Vagina (tissue), 2 donors: Measurements from ENCODE around the gene PLEKHM3.

Experiments
- CTCF ChIP-seq, 3 experiments: fragments of 450-650 bp in 2 of 3; fragments of 200-600 bp in 1 of 3; sonication (generic) in 1 of 3; IDR thresholded peaks; one replicate each; pipeline ENCODE4 v1.5.1; 2017 to 2019; ENCODE audit warnings: antibody characterized with exemption in 3 of 3, mild to moderate bottlenecking in 2 of 3, moderate library complexity in 2 of 3
- POLR2A ChIP-seq, 2 donors: fragments of 450-650 bp; IDR thresholded peaks; one replicate each; pipeline ENCODE4 v1.6.1; 2017; ENCODE audit warnings: antibody characterized with exemption in 2 of 2, mild to moderate bottlenecking in 2 of 2, moderate library complexity in 2 of 2
- POLR2AphosphoS5 ChIP-seq, 2 donors: sonication (generic); formaldehyde crosslinking; IDR thresholded peaks; one replicate each; pipeline ENCODE4 v1.9.0; 2017; ENCODE audit warnings: antibody characterized with exemption in 2 of 2, mild to moderate bottlenecking in 2 of 2, low read depth in 1 of 2; ENCODE audit not compliant: insufficient read depth in 1 of 2

- TF ChIP-seq POLR2AphosphoS5 (IDR thresholded peaks at IDR 0.05; ENCODE audit: insufficient read depth in 1 of 2, low read depth in 1 of 2) (no peak), CTCF (IDR thresholded peaks at IDR 0.05) (no peak), POLR2A (IDR thresholded peaks at IDR 0.05) (no peak)
Observed at GRCh38 chr2:207839575-207839974, 185.8 kb downstream of the PLEKHM3 start.
